Activated naive CD8-positive, alpha-beta T cell treated with anti-CD3 and anti-CD28 coated beads, Interleukin-2, amount 10 ng/mL, durations not matched to agents 7 days and 5 days (primary cell): ENCODE measurements around the gene NDUFB11. TPM values are rescaled to one million over a fixed set of nuclear protein-coding genes. Genes with fewer than 3 reads are reported as not detected.
"Not testable (repeated sequence)": the region's sequence is repeated elsewhere in the genome, so short reads cannot be mapped to it uniquely, and the experiment has no call there.

ENCODE experiments used
- ATAC-seq: fragments of 150-1000 bp; cut with Tn5 transposase; one replicate; pipeline ENCODE4 v1.10.0; 2021; ENCODE audit warnings: low read depth, moderate library complexity
- POLR2A ChIA-PET: fragments of 350-600 bp; sonication (Branson Sonifier 250); formaldehyde crosslinking; loops from one replicate; lab custom pipeline; 2021; ENCODE audit warnings: antibody characterized with exemption; lab: Charles Lee
- DNase-seq: peaks from one replicate; pipeline ENCODE4 v3.0.0; 2021
- H3K27ac Mint-ChIP-seq: one replicate; pipeline ENCODE4 v1.8.0; 2022; ENCODE audit warnings: mild to moderate bottlenecking, mixed read lengths
- H3K27me3 Mint-ChIP-seq: one replicate; pipeline ENCODE4 v1.8.0; 2022; ENCODE audit warnings: mild to moderate bottlenecking, moderate library complexity, mixed read lengths
- H3K36me3 Mint-ChIP-seq: one replicate; pipeline ENCODE4 v1.8.0; 2021; ENCODE audit warnings: mild to moderate bottlenecking, mixed read lengths
- H3K4me1 Mint-ChIP-seq: one replicate; pipeline ENCODE4 v1.8.0; 2021; ENCODE audit warnings: mixed read lengths
- H3K4me3 Mint-ChIP-seq: one replicate; pipeline ENCODE4 v1.8.0; 2022; ENCODE audit warnings: mild to moderate bottlenecking, moderate library complexity, mixed read lengths
- H3K9me3 Mint-ChIP-seq: one replicate; pipeline ENCODE4 v1.8.0; 2021; ENCODE audit warnings: mixed read lengths
- total RNA-seq, 2 experiments: library from RNA; stranded (reverse); gene quantifications; one replicate each; pipeline ENCODE4 v1.2.3, GENCODE V29; 2021

NDUFB11 gene
- total RNA-seq, 2 experiments from 2014 or later = 71.7 to 78.7 TPM

DNA sequence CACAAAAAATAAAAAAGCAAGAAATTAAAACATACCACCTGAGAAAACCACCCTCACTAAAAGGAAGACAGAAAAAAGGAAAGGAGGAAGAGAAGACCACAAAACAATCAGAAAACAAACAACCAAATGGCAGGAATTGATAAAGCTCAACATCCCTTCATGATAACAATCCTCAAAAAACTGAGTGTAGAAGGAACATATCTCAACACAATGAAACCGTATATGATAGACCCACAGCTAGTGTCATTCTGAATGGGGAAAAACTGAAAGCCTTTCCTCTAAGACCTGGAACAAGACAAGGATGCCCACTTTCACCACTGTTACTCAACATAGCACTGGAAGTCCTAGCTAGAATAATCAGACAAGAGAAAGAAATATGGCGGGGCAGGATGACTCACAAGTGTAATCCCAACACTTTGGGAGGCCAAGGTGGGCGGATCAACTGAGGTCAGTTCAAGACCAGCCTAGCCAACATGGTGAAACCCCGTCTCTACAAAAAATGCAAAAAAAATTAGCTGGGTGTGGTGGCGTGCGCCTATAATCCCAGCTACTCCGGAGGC is 27.9 kb downstream of the NDUFB11 start:
- H3K36me3 Mint-ChIP-seq, H3K9me3 Mint-ChIP-seq, DNase-seq, POLR2A ChIA-PET, H3K27me3 Mint-ChIP-seq, ATAC-seq, H3K27ac Mint-ChIP-seq, H3K4me1 Mint-ChIP-seq, H3K4me3 Mint-ChIP-seq: not testable (repeated sequence)

DNA sequence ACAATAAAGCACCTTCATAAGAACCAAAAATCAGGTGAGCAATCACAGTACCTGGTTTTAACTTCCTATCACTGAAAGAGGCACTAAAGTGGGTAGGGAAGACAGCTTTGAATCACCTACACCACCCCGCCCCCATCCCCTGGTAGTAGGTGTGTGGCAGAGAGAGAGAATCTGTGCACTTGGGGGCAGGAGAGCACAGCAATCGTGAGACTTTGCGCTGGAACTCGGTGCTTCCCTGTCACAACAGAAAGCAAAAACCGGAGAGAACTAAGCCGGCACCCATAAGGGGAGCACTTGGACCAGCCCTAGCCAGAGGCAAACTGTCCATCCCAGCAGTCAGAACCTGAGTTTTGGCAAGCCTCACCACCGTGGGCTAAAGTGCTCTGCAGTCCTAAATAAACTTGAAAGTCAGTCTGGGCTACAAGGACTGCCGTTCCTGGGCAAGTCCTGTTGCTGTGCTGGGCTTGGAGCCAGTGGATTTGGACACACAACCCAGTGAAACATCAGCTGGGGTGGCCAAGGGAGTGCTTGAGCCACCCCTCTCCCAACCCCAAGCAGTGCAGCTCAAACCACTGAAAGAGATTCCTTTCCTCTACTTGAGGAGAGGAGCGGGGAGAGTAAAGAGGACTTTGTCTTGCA is 32.1 kb downstream of the NDUFB11 start:
- H3K4me3 Mint-ChIP-seq = no peak overlapping the region
- ATAC-seq = no peak
- H3K36me3 Mint-ChIP-seq = no peaks in the 10 kb centered on the region
- H3K27ac Mint-ChIP-seq = no peak overlapping the region
- H3K4me1 Mint-ChIP-seq = no peaks in the 10 kb centered on the region
- no peak for DNase-seq
- no peaks in the 10 kb centered on the region for H3K27me3 Mint-ChIP-seq
- no peaks in the 10 kb centered on the region for H3K9me3 Mint-ChIP-seq
- POLR2A ChIA-PET = no interaction called here

DNA sequence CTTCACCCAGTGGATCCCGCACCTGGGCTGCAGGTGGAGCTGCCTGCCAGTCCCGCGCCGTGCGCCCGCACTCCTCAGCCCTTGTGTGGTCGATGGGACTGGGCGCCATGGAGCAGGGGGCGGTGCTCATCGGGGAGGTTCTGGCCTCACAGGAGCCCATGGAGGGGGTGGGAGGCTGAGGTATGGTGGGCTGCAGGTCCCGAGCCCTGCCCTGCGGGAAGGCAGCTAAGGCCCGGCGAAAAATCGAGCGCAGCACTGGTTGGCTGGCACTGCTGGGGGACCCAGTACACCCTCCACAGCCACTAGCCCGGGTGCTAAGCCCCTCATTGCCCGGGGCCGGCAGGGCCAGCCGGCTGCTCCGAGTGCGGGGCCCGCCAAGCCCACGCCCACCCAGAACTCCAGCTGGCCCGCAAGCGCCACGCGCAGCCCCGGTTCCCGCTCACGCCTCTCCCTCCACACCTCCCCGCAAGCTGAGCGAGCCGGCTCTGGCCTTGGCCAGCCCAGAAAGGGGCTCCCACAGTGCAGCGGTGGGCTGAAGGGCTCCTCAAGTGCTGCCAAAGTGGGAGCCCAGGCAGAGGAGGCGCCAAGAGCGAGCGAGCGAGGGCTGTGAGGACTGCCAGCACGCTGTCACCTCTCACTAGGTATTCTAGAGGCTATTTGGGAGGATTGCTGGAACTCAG is 33.4 kb downstream of the NDUFB11 start:
- H3K4me3 Mint-ChIP-seq, H3K27me3 Mint-ChIP-seq, POLR2A ChIA-PET, H3K9me3 Mint-ChIP-seq, ATAC-seq, H3K36me3 Mint-ChIP-seq, DNase-seq, H3K4me1 Mint-ChIP-seq, H3K27ac Mint-ChIP-seq: not testable (repeated sequence)

DNA sequence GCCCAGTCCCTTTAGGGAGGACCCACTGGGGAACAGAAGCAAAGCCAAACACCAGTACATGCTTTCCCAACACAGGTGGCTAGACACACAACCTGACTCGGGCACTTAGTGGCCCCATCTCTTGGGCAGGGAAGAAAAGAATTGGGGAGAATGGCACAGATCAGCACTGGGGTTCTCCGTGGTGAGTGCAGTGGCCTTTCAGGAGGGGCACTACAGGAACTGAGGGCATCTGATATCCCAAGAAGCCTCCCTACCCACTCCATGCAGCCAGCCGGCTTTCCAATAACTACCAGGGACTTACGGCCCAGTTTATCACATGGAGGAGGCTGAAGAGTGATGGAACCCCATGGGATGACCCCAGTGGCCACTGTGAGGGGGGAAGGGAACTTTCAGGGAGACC is 43.3 kb downstream of the NDUFB11 start:
- no peaks in the 10 kb centered on the region for H3K9me3 Mint-ChIP-seq
- POLR2A ChIA-PET = no interaction called here
- no peak overlapping the region for H3K27ac Mint-ChIP-seq
- H3K4me3 Mint-ChIP-seq = no peak overlapping the region
- DNase-seq (no peak), ATAC-seq (no peak)
- no peaks in the 10 kb centered on the region for H3K36me3 Mint-ChIP-seq
- no peaks in the 10 kb centered on the region for H3K4me1 Mint-ChIP-seq
- H3K27me3 Mint-ChIP-seq = peaks cover 2% of the 10 kb centered on the region

DNA sequence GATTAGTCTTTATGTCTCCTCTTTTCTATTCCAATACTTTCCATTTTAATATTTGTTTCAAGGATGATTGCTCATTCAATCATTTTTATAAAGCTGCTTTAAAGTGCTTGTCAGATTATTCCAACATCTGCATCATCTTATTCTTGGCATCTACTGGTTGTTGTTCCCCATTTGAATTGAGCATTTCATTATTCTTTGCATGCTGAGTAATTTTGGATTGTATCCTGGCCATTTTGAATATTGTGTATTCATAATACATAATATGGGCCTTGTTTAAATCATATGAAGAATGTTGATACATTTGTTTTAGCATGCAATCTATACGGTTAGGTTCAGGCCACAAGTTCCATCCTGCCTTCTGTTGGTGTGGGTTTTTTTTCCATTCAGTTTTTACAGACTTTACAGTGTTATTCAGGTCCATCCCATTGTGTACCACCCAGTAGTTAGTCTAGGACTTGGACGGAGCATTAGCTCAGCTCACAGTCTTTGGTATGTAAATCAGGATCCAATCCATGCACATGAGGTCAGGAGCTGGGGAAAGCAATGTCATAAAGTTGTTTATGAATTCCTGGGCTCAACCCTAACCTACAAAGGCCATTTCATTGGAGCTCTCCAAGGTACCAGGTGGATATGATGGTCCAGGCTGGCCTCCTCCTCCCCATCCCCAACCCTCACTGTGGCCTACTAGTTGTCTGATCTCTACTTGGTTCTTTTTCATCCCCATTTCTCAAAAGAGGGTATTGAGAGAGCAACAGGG is 46.0 kb downstream of the NDUFB11 start:
- ATAC-seq = no peak
- H3K27me3 Mint-ChIP-seq = peaks cover 2% of the 10 kb centered on the region
- no peaks in the 10 kb centered on the region for H3K36me3 Mint-ChIP-seq
- no peaks in the 10 kb centered on the region for H3K9me3 Mint-ChIP-seq
- no peak overlapping the region for H3K27ac Mint-ChIP-seq
- H3K4me3 Mint-ChIP-seq = no peak overlapping the region
- no peak for DNase-seq
- H3K4me1 Mint-ChIP-seq = no peaks in the 10 kb centered on the region
- POLR2A ChIA-PET = no interaction called here

DNA sequence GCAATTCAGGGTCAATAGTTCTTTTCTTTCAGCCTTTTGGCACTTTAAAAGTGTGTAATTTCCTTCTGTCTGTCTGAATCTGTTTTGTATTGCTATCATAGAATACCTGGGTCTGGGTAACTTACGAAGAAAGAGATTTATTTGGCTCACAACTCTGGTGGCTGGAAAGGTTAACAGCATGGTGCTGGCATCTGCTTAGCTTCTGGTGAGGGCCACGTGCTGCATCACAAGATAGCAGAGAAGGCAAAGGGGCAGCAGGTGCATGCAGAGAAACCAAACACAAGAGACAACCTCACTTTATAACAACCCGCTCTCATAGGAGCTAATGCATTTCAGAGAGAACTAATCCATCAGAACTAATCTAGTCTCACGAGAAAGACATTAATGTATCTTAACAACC is 47.5 kb downstream of the NDUFB11 start:
- no peak for ATAC-seq
- peaks cover 2% of the 10 kb centered on the region for H3K27me3 Mint-ChIP-seq
- no peak for DNase-seq
- H3K9me3 Mint-ChIP-seq = no peaks in the 10 kb centered on the region
- H3K4me1 Mint-ChIP-seq = no peaks in the 10 kb centered on the region
- POLR2A ChIA-PET = no interaction called here
- H3K4me3 Mint-ChIP-seq = no peak overlapping the region
- H3K36me3 Mint-ChIP-seq = no peaks in the 10 kb centered on the region
- H3K27ac Mint-ChIP-seq = no peak overlapping the region

DNA sequence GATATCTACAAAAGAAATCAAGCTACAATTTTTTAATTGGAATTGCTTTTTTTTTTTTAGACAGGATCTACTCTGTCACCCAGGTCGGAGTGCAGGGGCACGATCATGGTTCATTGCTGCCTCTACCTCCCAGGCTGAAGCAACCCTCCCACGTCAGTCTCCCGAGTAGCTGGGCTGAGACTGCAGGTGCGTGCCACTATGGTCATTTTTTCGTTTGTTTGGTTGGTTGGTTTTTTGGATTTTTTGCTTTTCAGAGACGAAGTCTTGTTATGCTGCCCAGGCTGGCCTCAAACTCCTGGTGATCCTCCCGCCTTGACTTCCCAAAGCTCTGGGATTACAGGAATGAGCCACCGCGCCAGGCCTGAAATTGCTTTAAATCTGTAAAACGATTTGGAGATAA is 50.6 kb downstream of the NDUFB11 start:
- ATAC-seq (no peak), DNase-seq (no peak)
- H3K36me3 Mint-ChIP-seq = no peaks in the 10 kb centered on the region
- peaks cover 4% of the 10 kb centered on the region for H3K4me1 Mint-ChIP-seq
- no peaks in the 10 kb centered on the region for H3K9me3 Mint-ChIP-seq
- no peak overlapping the region for H3K4me3 Mint-ChIP-seq
- no peak overlapping the region for H3K27ac Mint-ChIP-seq
- peaks cover 2% of the 10 kb centered on the region for H3K27me3 Mint-ChIP-seq
- POLR2A ChIA-PET = interaction anchor here (0.9 kb wide), 1 partner anchor 51 kb away, joined by 3 read pairs; the partner anchor contains the start of genes NDUFB11 and RBM10

DNA sequence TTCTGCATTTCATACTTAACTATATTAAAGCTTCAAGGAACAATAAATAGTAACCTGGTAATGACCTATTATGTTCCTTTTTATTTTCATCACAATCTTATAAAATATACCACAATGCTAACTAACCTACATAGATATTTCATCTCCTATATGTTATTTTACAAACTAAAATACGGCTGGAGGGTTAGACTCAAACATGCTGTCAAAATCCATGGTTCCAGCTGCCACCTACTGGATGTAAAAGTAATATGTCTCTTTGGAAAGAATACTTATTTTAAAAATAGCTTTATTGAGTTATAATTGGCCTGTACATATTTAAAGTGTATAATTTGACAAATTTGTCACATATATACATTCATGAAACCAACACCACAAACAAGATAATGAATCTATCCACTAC is 51.3 kb downstream of the NDUFB11 start:
- POLR2A ChIA-PET = interaction anchor here (0.9 kb wide), 1 partner anchor 52 kb away, joined by 3 read pairs; the partner anchor contains the start of genes NDUFB11 and RBM10
- no peak for ATAC-seq
- Mint-ChIP-seq H3K4me3 (no peak overlapping the region), H3K36me3 (no peaks in the 10 kb centered on the region), H3K4me1 (peaks cover 4% of the 10 kb centered on the region), H3K27me3 (peaks cover 2% of the 10 kb centered on the region), H3K9me3 (no peaks in the 10 kb centered on the region), H3K27ac (no peak overlapping the region)
- no peak for DNase-seq

Other genes starting within 250 kb of the NDUFB11 start
- under 1 TPM; 0.06 to 0.26 TPM for gene JADE3, start 232.3 kb downstream of the NDUFB11 start, total RNA-seq
- gene RGN, start 66.3 kb downstream of the NDUFB11 start, total RNA-seq = not detected
- 10 to 100 TPM; 59.9 to 61.2 TPM for gene RBM10, start 519 bp upstream of the NDUFB11 start, total RNA-seq
- 100 to 1,000 TPM; 149 to 155 TPM for gene UBA1, start 49.1 kb upstream of the NDUFB11 start, total RNA-seq
- gene CDK16, start 74.0 kb upstream of the NDUFB11 start, total RNA-seq = 10 to 100 TPM; 62.3 to 67.1 TPM
- 100 to 1,000 TPM; 101 TPM for gene USP11, start 88.3 kb upstream of the NDUFB11 start, total RNA-seq
- gene ZNF157, start 225.9 kb upstream of the NDUFB11 start, total RNA-seq = 1 to 10 TPM in 1 of 2 experiments, under 1 TPM in 1; 0.83 to 1.1 TPM